IMR-90 (cell line): ENCODE measurements around the gene MCTP2. TPM values are rescaled to one million over a fixed set of nuclear protein-coding genes. Genes with fewer than 3 reads are reported as not detected.

Experiments used
- ATAC-seq: fragments of 200-7000 bp; cut with Tn5 transposase; 2 replicates; pipeline ENCODE4 v1.9.1; 2020; ENCODE audit warnings: low read depth, mild to moderate bottlenecking, moderate library complexity
- BruUV-seq: library from RNA; stranded (reverse); fragments of 400-500 nt; replicated peaks from 2 replicates; lab custom pipeline; 2021; lab: Mats Ljungman, UMichigan
- CTCF ChIA-PET: fragments of 300-600 bp; formaldehyde crosslinking; extraction: SDS; loops from one replicate; lab custom pipeline; 2021; ENCODE audit warnings: antibody characterized with exemption; lab: Yijun Ruan, JAX
- POLR2A ChIA-PET: fragments of 300-600 bp; sonication (Branson Sonifier 250); formaldehyde crosslinking; loops from one replicate; lab custom pipeline; 2022; ENCODE audit warnings: antibody characterized with exemption; ENCODE audit not compliant: unreplicated experiment; lab: Charles Lee
- DNase-seq: peaks from one replicate; pipeline ENCODE4 v3.0.0; 2013
- H2AFZ ChIP-seq: replicated peaks from 2 replicates; pipeline ENCODE3; 2013; ENCODE audit warnings: low read length, mild to moderate bottlenecking; ENCODE audit not compliant: poor library complexity
- H2AK5ac ChIP-seq: 2 replicates; pipeline ENCODE4 v1.6.1; 2013; ENCODE audit warnings: low read depth, low read length, inconsistent platforms
- H2AK9ac ChIP-seq: replicated peaks from 2 replicates; pipeline ENCODE3; 2013; ENCODE audit warnings: mild to moderate bottlenecking, low read depth, low read length, moderate library complexity; ENCODE audit not compliant: poor library complexity
- H2BK120ac ChIP-seq: 2 replicates; pipeline ENCODE4 v1.6.1; 2013; ENCODE audit warnings: low read depth, low read length, inconsistent platforms
- H2BK15ac ChIP-seq: 3 replicates; pipeline ENCODE4 v1.6.1; 2013; ENCODE audit warnings: low read depth, low read length, inconsistent platforms
- H2BK20ac ChIP-seq: 2 replicates; pipeline ENCODE4 v1.6.1; 2013; ENCODE audit warnings: low read depth, mild to moderate bottlenecking, inconsistent platforms, low read length, moderate library complexity
- H2BK5ac ChIP-seq: 2 replicates; pipeline ENCODE4 v1.6.1; 2013; ENCODE audit warnings: mild to moderate bottlenecking, low read depth, low read length, inconsistent platforms; ENCODE audit not compliant: poor library complexity, severe bottlenecking
- H3K14ac ChIP-seq: replicated peaks from 2 replicates; pipeline ENCODE4 v1.6.1; 2013; ENCODE audit warnings: low read depth, low read length, inconsistent platforms
- H3K18ac ChIP-seq: 2 replicates; pipeline ENCODE4 v1.6.1; 2013; ENCODE audit warnings: low read depth, low read length, control low read depth
- H3K23ac ChIP-seq: 2 replicates; pipeline ENCODE4 v1.6.1; 2013; ENCODE audit warnings: low read depth, low read length, inconsistent platforms
- H3K27ac ChIP-seq: 2 replicates; pipeline ENCODE4 v1.5.1; 2013; ENCODE audit warnings: mild to moderate bottlenecking, control low read depth, low read length; ENCODE audit not compliant: insufficient read depth
- H3K27me3 ChIP-seq: 2 replicates; pipeline ENCODE4 v1.6.1; 2013; ENCODE audit warnings: low read length; ENCODE audit not compliant: control insufficient read depth, insufficient read depth
- H3K36me3 ChIP-seq: 2 replicates; pipeline ENCODE4 v1.6.1; 2013; ENCODE audit warnings: low read length, mixed read lengths; ENCODE audit not compliant: control insufficient read depth, insufficient read depth
- H3K4ac ChIP-seq: 2 replicates; pipeline ENCODE4 v1.6.1; 2013; ENCODE audit warnings: low read depth, low read length, inconsistent platforms
- H3K4me1 ChIP-seq: 2 replicates; pipeline ENCODE4 v1.6.1; 2013; ENCODE audit warnings: low read length, mixed read lengths; ENCODE audit not compliant: control insufficient read depth, insufficient read depth
- H3K4me2 ChIP-seq: 2 replicates; pipeline ENCODE4 v1.6.1; 2013; ENCODE audit warnings: low read depth, mild to moderate bottlenecking, control low read depth, low read length, moderate library complexity
- H3K4me3 ChIP-seq: 2 replicates; pipeline ENCODE4 v1.5.1; 2013; ENCODE audit warnings: low read depth, mild to moderate bottlenecking, control low read depth, low read length, moderate library complexity; ENCODE audit not compliant: insufficient read depth
- H3K56ac ChIP-seq: 2 replicates; pipeline ENCODE4 v1.6.1; 2013; ENCODE audit warnings: low read length, inconsistent platforms; ENCODE audit not compliant: insufficient read depth; ENCODE audit errors: extremely low read depth
- H3K79me1 ChIP-seq, 2 experiments: 2 replicates each; pipeline ENCODE4 v1.6.1; 2013; ENCODE audit warnings: low read length in 2 of 2, inconsistent platforms in 1 of 2, low read depth in 1 of 2
- H3K9ac ChIP-seq: 2 replicates; pipeline ENCODE4 v1.6.1; 2013; ENCODE audit warnings: low read depth, low read length, control low read depth
- H3K9me1 ChIP-seq: 2 replicates; pipeline ENCODE4 v1.6.1; 2013; ENCODE audit warnings: low read length, inconsistent platforms; ENCODE audit not compliant: insufficient read depth
- H3K9me3 ChIP-seq: 2 replicates; pipeline ENCODE4 v1.6.1; 2013; ENCODE audit warnings: low read length; ENCODE audit not compliant: control insufficient read depth, insufficient read depth
- H4K20me1 ChIP-seq: 2 replicates; pipeline ENCODE4 v1.6.1; 2013; ENCODE audit warnings: low read length, inconsistent platforms; ENCODE audit not compliant: insufficient read depth
- H4K5ac ChIP-seq: 2 replicates; pipeline ENCODE4 v1.6.1; 2013; ENCODE audit warnings: mild to moderate bottlenecking, low read depth, low read length, control low read depth
- H4K8ac ChIP-seq, 2 experiments: 2 replicates each; pipeline ENCODE4 v1.6.1; 2013; ENCODE audit warnings: low read depth in 2 of 2, low read length in 2 of 2, control low read depth in 1 of 2, inconsistent platforms in 1 of 2
- H4K91ac ChIP-seq: 2 replicates; pipeline ENCODE4 v1.6.1; 2013; ENCODE audit warnings: low read depth, low read length, inconsistent platforms; ENCODE audit not compliant: insufficient read depth
- BHLHE40 ChIP-seq: fragments of 150-350 bp; IDR thresholded peaks from 2 replicates; pipeline ENCODE4 v1.6.1; 2016; ENCODE audit warnings: mild to moderate bottlenecking, low read depth, low read length
- CHD1 ChIP-seq: IDR thresholded peaks from 2 replicates; pipeline ENCODE4 v1.6.1; 2012; ENCODE audit warnings: low read depth, low read length, improper control_type of control experiment
- CTCF ChIP-seq: conservative IDR thresholded peaks from 2 replicates; pipeline ENCODE4 v1.5.1; 2012; ENCODE audit warnings: mild to moderate bottlenecking, low read depth, low read length, improper control_type of control experiment
- FOS ChIP-seq: fragments of 150-350 bp; IDR thresholded peaks from 2 replicates; pipeline ENCODE4 v1.6.1; 2016; ENCODE audit warnings: low read depth, low read length
- MAFK ChIP-seq: IDR thresholded peaks from 2 replicates; pipeline ENCODE4 v1.6.1; 2012; ENCODE audit warnings: low read depth, low read length, improper control_type of control experiment
- MAZ ChIP-seq: IDR thresholded peaks from 2 replicates; pipeline ENCODE4 v1.6.1; 2012; ENCODE audit warnings: low read depth, mild to moderate bottlenecking, low read length, improper control_type of control experiment, moderate library complexity, borderline replicate concordance
- MXI1 ChIP-seq: IDR thresholded peaks from 2 replicates; pipeline ENCODE4 v1.6.1; 2012; ENCODE audit warnings: low read depth, mild to moderate bottlenecking, low read length, moderate library complexity, borderline replicate concordance
- POLR2A ChIP-seq: IDR thresholded peaks from 2 replicates; pipeline ENCODE4 v1.6.1; 2012; ENCODE audit warnings: mild to moderate bottlenecking, low read depth, low read length
- RAD21 ChIP-seq: IDR thresholded peaks from 2 replicates; pipeline ENCODE4 v1.6.1; 2012; ENCODE audit warnings: low read length, improper control_type of control experiment
- RCOR1 ChIP-seq: IDR thresholded peaks from 2 replicates; pipeline ENCODE4 v1.6.1; 2012; ENCODE audit warnings: mild to moderate bottlenecking, low read length, improper control_type of control experiment; ENCODE audit not compliant: insufficient replicate concordance
- RFX5 ChIP-seq: IDR thresholded peaks from 2 replicates; pipeline ENCODE4 v1.8.0; 2012; ENCODE audit warnings: low read depth, mild to moderate bottlenecking, low read length, moderate library complexity
- WGBS, 2 experiments: methylation state at CpG; one replicate each; pipeline versions ENCODE4 v1.1.5 to v1.1.7; 2013; ENCODE audit warnings: missing lambda C conversion rate in 2 of 2; ENCODE audit not compliant: insufficient read length in 1 of 2; ENCODE audit errors: extremely low coverage in 2 of 2; 5-methylcytosine and 5-hydroxymethylcytosine counted together
- dilution Hi-C: fragments of 300-500 bp; cut with HindIII; formaldehyde crosslinking; loops from one replicate; pipeline ENCODE4 v1.14.3; 2018; ENCODE audit warnings: low sequenced_read_pairs; ENCODE audit not compliant: unreplicated experiment
- in situ Hi-C: fragments of 300-500 bp; cut with MboI; formaldehyde crosslinking; loops from 3 replicates; pipeline ENCODE4 v1.14.3; 2019; ENCODE audit warnings: low sequenced_read_pairs, inconsistent platforms, mixed read lengths
- intact Hi-C: fragments of 100-400 bp; cut with micrococcal nuclease; formaldehyde crosslinking; loops from 2 replicates; pipeline ENCODE4 v1.10.0; 2022
- polyA plus RNA-seq, 3 experiments: library from polyadenylated mRNA; depleted of rRNA; stranded (reverse); fragments of >200 nt; gene quantifications; 2 replicates each; pipeline ENCODE4 v1.2.3, GENCODE V29; 2012; ENCODE audit warnings: low replicate concordance in 1 of 3
- total RNA-seq: library from RNA; depleted of rRNA; stranded (reverse); fragments of >200 nt; gene quantifications from 2 replicates; pipeline ENCODE4 v1.2.3, GENCODE V29; 2012
- TF ChIP-seq, protein P1 (sequence below): fragments of 150-350 bp; IDR thresholded peaks from 2 replicates; pipeline ENCODE4 v1.6.1; 2017; ENCODE audit warnings: mild to moderate bottlenecking, antibody characterized with exemption, low read length, low read depth

The MCTP2 gene
- total and polyA plus RNA-seq, 2 of the 4 experiments (the other 2 are of a cell fraction): 5.1 to 9.9 TPM

DNA sequence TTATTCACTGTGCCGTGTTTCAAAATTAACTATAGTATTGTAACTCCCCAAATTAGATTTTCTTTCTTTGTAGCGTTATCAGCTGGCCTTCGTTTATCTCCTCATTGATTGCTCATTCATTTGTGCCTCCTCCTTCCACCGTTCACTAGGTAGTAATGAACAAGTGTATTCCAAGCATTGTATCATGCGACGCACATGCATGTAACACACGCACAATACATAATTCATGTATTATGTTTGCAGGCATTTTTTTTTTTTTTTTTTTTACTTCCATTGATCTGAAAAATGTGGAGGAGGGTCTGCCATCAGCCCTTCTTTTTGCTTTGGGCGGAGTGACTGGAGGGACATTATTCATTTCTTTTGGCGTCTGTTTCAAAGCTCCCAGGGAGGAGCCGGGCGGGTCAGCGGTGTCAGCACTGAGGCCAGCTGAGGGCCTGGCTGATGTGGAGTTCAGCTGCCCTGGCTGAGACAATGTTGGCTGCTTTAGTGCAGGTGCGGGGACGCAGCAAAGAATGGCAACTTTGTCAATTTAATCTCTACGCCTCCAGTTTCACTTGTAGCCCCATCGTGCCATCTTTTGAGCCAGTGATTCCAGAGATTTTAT lies 107.0 kb downstream of the MCTP2 start:
- H4K20me1 ChIP-seq: no peaks in the 10 kb centered on the region
- no peak overlapping the region for H3K4ac ChIP-seq
- no peak overlapping the region for H3K18ac ChIP-seq
- WGBS, 2 experiments: no CpG with 5 or more reads among the region's 16 CpGs
- ChIA-PET POLR2A (no interaction called here), CTCF (no interaction called here)
- in situ Hi-C loops: no loop called here
- no peaks in the 10 kb centered on the region for H3K36me3 ChIP-seq
- no peak overlapping the region for H2AK9ac ChIP-seq
- no peak overlapping the region for H3K23ac ChIP-seq
- no TSS peak for BruUV-seq
- TF ChIP-seq MAFK (no peak), RAD21 (no peak), CTCF (no peak), BHLHE40 (no peak), MXI1 (no peak), RFX5 (no peak), CHD1 (no peak), POLR2A (no peak), FOS (no peak), MAZ (no peak), RCOR1 (no peak)
- TF ChIP-seq, protein P1, sequence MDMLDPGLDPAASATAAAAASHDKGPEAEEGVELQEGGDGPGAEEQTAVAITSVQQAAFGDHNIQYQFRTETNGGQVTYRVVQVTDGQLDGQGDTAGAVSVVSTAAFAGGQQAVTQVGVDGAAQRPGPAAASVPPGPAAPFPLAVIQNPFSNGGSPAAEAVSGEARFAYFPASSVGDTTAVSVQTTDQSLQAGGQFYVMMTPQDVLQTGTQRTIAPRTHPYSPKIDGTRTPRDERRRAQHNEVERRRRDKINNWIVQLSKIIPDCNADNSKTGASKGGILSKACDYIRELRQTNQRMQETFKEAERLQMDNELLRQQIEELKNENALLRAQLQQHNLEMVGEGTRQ: no peak
- no peak overlapping the region for H2BK20ac ChIP-seq
- no peak overlapping the region for H2AFZ ChIP-seq
- H3K14ac ChIP-seq: no peak overlapping the region
- H3K4me3 ChIP-seq: no peak overlapping the region
- no peaks in the 10 kb centered on the region for H3K27me3 ChIP-seq
- no peak overlapping the region for H3K9ac ChIP-seq
- H3K9me1 ChIP-seq: peaks cover 3% of the 10 kb centered on the region; the same call in 1 of the 2 replicates
- H2BK120ac ChIP-seq: no peak overlapping the region
- H3K27ac ChIP-seq: no peak overlapping the region
- peaks cover 2% of the 10 kb centered on the region; the same call in 1 of the 2 replicates for H3K4me1 ChIP-seq
- H3K4me2 ChIP-seq: no peak overlapping the region
- H4K91ac ChIP-seq: no peak overlapping the region
- no peak overlapping the region for H2AK5ac ChIP-seq
- H3K56ac ChIP-seq: no peak overlapping the region
- DNase-seq: no peak
- H3K9me3 ChIP-seq: no peaks in the 10 kb centered on the region
- H3K79me1 ChIP-seq: 0 out of 4 replicates have a peak, but pooled peaks cover 0 to 3% of the 10 kb centered on the region in 2 experiments
- dilution Hi-C loops: no loop called here
- H2BK5ac ChIP-seq: no peak overlapping the region
- no peak overlapping the region for H4K5ac ChIP-seq
- no peak overlapping the region for H2BK15ac ChIP-seq
- intact Hi-C loops: no loop called here
- no peak overlapping the region for H4K8ac ChIP-seq
- ATAC-seq: no peak
